SIG-M5 (cell line): ENCODE results near the gene CNTNAP2.
"Not testable (repeated sequence)": the region's sequence is repeated elsewhere in the genome, so short reads cannot be mapped to it uniquely, and the experiment has no call there.

ENCODE experiments used
- DNase-seq: peaks from one replicate; lab custom pipeline; 2025; lab: John Stamatoyannopoulos, UW

CNTNAP2 gene

DNA sequence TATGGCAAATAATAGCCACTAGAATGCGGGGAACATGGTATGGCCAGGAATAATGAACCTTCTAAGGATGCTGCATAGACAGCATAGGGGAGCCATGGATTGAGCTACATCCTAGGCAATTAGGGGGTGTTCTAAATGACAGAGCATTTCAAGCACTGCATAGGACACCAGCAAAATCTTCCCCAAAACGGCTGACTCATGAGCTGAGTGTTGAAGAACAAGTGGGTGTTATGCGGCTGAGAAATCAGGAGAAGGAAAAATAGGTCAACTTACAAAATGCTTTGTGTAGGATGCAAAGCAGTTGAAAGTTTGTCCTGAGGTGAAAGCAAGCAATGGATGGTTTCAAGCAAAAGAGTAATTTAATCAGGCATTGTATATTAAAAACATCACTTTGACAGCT lies 1450.4 kb downstream of the CNTNAP2 start:
- DNase-seq, result no peak

- no peak for DNase-seq
These were observed 1452.7 kb downstream of the CNTNAP2 start for GRCh38 chr7:147569116-147569913.

- no peak for DNase-seq
These were observed 1453.8 kb downstream of the CNTNAP2 start for GRCh38 chr7:147570390-147570789.

DNA sequence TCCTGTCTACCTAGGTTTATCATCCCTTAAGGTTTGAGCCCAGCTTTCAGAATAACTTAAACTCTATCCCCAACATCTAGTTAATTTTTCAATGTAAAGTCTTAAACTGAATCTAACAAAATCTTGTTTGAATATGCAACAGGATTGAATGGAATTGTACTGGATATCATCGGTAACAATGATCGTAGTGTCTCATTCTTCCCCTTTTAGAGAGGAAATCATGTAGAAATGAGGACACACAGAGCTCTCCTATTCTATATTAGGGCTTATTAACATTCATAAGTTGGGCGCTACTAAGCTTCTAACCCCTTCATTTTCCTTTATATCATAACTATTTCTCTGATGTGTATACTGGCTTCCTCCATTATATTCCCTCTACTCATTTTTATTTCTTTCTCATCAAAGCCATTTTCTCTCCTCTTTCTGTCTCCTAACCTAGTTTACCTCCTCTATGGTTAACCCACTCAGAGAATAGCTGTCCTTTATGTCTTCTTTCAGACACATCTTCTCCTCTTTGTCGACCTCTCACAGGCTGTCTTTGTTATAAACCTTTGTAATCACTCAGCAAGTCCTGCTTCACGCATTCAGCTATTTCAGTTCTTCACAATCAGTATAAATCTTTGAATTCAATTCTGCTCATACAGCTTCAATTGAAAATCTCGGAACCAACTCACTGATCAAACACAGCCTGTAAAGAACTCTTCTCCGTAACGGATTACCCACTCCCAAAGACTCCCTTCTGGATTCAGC lies 1455.0 kb downstream of the CNTNAP2 start:
- no peak for DNase-seq

- DNase-seq, result no peak
These were observed 1461.6 kb downstream of the CNTNAP2 start for GRCh38 chr7:147578196-147578595.

DNA sequence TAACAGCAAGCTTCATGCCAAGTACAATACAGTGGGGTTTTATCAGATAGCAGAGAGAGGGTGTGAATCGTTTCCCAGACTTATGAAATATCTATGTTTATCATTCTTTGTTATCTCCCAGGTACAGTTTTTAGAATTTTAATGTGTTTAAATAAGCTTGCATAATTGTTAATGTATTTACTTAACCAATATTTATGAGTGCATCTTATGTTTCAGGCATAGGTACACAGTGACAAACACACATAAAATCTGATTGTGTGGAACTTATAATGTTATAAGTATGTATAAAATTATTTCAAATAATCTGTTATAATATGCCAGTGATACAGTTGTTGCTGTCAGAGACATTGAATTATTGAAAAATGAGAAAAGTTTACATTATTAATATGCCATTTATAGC lies 1462.5 kb downstream of the CNTNAP2 start:
- no peak for DNase-seq

DNA sequence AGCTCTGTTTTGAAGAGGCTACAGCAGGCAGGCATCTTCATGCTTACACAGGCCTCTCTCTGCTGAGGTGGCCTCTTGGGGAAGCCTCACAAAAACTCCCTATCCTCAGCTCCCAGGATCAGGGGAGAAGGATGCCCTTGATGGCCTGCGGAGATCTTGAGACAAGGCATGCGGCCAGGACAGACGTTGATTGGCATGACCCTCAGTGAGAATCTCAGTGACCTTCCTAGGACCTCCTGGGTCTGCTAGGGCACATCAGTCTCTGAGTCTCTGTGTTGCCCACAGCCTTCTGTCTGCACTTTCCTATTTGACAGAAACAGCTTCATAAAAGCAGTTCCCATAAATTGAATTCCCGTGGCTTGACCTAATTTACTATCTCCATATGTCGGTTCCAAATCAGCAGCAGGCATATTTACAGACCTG lies 1468.2 kb downstream of the CNTNAP2 start:
- no peak for DNase-seq

DNA sequence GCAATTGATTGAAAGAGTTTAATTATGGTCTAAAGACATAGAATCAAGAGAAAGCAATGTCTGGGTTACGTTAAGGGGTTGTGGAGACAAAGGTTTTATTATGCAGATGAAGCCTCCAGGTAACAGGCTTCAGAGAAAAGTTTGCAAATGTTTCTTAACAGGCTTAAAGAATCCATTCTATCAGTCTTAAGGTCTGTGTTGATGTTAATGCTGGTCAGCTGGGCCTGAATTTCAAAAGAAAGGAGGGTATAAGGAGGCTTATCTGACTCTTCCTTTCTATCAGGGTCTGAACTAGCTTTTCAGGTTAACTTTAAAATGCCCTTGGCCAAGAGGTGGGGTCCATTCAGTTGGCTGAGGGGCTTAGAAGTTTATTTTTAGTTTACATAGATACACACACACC lies 1469.5 kb downstream of the CNTNAP2 start:
- DNase-seq, result no peak

DNA sequence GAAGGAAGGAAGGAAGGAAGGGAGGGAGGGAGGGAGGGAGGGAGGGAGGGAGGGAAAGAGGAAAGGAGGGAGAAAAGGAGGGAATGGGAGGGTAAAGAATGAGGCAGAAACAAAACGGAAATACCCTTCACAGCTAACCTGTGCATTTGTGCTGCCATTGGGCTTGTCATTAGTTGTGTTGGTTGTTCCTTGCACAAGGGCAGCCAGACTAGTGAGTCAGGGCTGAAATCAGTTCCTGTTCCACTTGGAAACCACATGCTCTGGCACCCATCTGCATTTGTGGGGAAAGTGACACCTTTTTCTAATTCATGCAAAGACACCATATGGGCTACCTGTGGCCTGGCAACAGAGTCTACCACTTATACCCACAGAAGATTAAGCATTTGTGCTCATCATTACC lies 1469.9 kb downstream of the CNTNAP2 start:
- DNase-seq, result no peak

GRCh38 chr7:147593271-147594057 lies 1476.9 kb downstream of the CNTNAP2 start:
- DNase-seq, result no peak

- no peak for DNase-seq
These were observed 1478.4 kb downstream of the CNTNAP2 start for GRCh38 chr7:147595042-147595441.

DNA sequence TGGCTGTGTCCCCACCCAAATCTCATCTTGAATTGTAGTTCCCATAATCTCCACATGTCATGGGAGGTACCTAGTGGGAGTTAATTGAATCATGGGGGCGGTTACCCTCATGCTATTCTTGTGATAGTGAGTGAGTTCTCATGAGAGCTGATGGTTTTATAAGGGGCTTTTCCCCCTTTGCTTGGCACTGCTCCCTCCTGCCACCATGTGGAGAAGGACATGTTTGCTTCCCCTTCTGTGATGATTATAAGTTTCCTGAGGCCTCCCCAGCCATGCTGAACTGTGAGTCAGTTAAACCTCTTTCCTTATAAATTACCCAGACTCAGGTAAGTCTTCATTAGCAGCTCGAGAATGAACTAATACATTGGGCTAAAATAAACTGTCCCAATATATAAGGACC lies 1482.1 kb downstream of the CNTNAP2 start:
- not testable (repeated sequence) for DNase-seq

- no peak for DNase-seq
These were observed 1488.7 kb downstream of the CNTNAP2 start for GRCh38 chr7:147605323-147605722.

DNA sequence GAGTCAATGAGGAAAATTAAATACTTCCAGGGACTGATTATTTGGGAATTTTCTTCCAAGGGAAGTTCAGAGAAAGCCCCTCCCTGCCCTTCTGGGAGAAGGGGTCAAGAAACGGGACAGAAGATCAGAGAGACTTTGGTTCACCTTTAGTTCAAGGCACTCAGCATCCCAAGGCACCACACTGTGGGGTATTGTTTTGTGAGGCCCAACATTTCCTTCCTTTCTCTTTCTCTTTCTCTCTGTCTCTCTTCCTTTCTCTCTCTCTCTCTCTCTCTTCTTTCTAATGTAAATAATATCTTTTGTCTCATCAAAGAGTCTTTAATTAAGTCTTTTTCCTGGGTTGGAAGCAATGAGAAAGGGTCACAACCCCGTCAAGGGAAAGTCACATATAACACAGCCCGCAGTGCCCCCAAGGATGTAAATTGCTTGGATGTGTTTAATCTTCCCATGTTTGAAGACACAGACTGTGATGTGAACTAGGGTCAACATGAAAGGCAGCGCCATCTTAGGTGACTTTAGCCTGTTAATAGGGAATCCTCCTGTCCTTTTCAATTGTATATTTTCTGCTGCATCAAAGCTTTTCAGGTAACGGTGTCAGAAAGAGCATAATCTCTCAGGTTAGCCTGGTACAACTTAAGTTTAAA lies 1490.7 kb downstream of the CNTNAP2 start:
- DNase-seq, result no peak

DNA sequence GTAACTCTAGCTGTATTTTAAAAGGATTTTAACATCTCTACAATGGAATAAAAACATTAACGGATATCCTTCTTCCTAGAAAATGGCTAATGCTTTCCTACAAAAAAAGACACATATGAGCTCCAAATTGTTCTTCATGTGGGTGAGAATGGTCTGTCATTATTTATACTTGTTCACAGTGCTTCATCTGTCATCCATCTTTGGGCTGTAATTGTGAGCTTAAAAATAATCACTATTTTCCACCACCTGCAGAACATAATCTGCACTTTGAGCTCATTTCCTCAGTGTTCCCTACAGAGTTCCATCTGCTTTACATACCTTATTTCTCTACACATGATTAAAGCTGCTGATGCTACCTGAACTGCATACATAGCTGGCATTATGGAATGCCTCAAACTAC lies 1494.8 kb downstream of the CNTNAP2 start:
- no peak for DNase-seq

- DNase-seq, result no peak
These were observed 1518.7 kb downstream of the CNTNAP2 start for GRCh38 chr7:147635288-147635687.

- no peak for DNase-seq
These were observed 1520.0 kb downstream of the CNTNAP2 start for GRCh38 chr7:147636553-147636952.

DNA sequence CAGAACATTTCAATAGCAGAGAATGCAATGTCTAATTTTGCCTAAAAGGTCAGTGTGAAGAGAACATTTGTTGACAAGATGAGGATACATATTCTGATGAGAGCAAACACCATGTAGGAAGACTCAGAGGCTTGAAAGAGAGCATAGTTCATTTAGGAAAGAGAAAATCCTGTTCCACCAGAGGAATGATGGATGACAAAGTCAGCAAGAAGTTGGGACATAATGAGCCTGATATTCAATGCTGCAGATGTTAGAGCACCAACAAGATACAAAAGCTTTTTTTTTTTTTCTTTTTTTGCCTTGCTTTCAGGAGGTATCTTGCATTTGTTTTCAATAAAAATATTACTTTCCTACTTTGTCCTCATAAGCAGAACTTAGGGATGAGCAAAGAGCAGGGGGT lies 1522.0 kb downstream of the CNTNAP2 start:
- no peak for DNase-seq

GRCh38 chr7:147639037-147639436 lies 1522.4 kb downstream of the CNTNAP2 start:
- no peak for DNase-seq

- no peak for DNase-seq
These were observed 1523.2 kb downstream of the CNTNAP2 start for GRCh38 chr7:147639751-147640150.

DNA sequence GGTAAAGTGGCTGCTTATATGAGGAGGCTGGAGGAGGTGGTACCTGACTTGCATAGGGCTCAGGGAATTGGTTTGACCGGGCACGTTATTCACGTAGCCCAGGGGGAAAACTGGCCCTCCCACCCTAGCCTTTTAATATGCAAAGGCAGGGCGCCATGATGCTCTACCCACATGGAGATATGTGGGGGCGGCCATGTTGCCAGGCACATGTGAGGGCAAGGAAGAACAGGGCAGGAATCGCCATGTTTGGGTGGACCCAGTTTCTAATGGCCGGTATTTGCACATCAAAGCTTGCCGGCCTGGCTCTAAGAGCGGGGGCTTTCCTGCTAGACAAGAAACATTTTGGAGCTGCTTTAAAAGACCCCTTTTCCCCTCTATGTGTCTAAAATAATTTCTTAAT lies 1524.2 kb downstream of the CNTNAP2 start:
- no peak for DNase-seq

DNA sequence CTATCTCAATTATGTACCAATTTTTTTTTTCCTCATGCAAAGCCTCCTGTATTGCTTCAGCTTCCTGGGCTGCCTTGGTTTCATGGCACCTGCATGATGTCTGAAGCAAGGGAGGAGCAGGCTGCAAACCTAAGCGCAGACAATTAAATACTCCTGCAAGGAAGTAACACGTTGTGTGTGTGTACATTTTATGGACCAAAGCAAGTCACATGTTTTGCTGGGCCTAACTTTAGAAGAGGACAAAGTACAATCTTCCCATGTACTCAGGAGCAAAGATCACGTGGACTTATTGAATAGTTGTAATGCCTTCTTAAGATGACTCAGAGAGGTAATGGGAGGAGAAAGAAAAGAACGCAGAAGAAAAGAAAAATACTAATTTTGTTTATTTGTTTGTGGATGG lies 1530.0 kb downstream of the CNTNAP2 start:
- DNase-seq, result no peak
